Skeletal muscle cell (primary cell): ENCODE measurements around the gene TFEC.
"Not testable (repeated sequence)": the region's sequence is repeated elsewhere in the genome, so short reads cannot be mapped to it uniquely, and the experiment has no call there.

Experiments
- DNase-seq: peaks from one replicate; pipeline ENCODE4 v3.0.0-alpha.2; 2010; ENCODE audit warnings: low read depth
- H3K4me3 ChIP-seq: 2 replicates; pipeline ENCODE4 v1.5.1; 2011; ENCODE audit warnings: low read depth, mild to moderate bottlenecking, control low read depth, low read length, moderate library complexity

The TFEC gene, protein sequence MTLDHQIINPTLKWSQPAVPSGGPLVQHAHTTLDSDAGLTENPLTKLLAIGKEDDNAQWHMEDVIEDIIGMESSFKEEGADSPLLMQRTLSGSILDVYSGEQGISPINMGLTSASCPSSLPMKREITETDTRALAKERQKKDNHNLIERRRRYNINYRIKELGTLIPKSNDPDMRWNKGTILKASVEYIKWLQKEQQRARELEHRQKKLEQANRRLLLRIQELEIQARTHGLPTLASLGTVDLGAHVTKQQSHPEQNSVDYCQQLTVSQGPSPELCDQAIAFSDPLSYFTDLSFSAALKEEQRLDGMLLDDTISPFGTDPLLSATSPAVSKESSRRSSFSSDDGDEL

DNA sequence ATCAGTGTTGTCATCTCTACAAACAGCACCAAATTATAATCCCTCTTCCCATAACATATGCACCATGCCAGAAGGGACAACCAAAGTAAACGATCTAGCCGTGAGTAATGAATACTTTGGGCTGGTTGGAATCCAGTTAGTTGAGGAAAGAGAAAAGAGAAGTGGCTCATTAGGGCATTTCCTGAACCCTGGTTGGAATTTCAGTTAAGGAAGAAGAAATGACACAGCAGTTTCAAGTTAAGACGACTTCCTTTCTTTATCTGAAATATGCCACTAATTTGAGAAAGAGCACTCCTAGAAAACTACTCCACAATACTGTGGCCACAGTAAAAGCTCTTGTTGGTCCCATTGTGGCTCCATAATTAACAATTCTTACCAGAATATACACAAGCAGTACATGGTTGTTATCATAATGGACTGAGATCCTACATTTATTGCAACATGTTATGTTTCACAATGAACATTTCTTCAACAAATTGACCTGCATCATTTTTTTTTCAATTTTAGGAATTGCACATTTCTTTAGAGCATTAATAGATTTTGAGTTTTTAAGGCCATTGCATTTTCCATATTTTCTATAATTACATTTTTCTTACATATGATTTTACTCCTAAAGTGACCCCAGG, at the start of gene TFEC:
Gene TFEC (minus strand): TSS at position 113 of the 626 bp plus-strand sequence. CDS start 46,322 bp downstream, outside the sequence.
- DNase-seq, result no peak
- H3K4me3 ChIP-seq, result no peak within 1 kb of the TSS

GRCh38 chr7:116075351-116076145, 45.0 kb upstream of the TFEC start:
- no peak overlapping the region for H3K4me3 ChIP-seq
- DNase-seq, result peak; percentile 3

GRCh38 chr7:116071629-116072028, 41.1 kb upstream of the TFEC start:
- no peak for DNase-seq
- no peak overlapping the region for H3K4me3 ChIP-seq

DNA sequence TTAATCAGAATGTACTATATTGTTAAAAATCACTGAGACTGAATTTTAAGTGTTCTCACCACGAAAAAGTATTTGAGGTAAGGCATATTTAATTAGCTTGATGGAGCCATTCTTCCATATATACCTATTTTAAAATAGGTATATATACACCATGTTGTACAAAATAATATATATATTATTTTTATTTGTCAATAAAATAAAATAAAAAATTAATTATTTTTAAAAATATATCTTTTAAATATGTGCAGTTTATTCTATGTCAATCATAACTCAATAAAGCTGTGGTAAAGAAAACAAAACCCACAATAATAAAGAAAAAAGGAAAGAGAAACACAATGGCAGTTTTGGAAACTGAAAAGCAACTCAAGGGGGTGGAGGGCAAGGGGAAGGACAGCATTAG, 33.6 kb upstream of the TFEC start:
- no peak for DNase-seq
- no peak overlapping the region for H3K4me3 ChIP-seq

DNA sequence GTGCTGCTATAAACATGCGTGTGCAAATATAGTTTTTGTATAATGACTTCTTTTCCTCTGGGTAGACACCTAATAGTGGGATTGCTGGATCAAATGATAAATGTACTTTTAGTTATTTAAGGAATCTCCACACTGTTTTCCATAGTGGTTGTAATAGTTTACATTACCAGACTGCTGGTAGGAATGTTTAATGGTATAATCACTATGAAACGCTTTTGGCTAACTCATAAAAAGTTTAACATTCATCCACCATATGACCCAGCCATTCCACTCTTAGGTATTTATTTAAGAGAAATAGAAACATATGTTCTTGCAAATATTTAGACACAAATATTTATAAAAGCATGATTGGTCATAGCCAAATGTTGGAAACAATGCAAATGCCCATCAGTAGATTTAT, 32.1 kb upstream of the TFEC start:
- no peak for DNase-seq
- no peak overlapping the region for H3K4me3 ChIP-seq

- no peak for DNase-seq
- H3K4me3 ChIP-seq, result no peak overlapping the region
Measured at GRCh38 chr7:116052006-116052405, 21.4 kb upstream of the TFEC start.

DNA sequence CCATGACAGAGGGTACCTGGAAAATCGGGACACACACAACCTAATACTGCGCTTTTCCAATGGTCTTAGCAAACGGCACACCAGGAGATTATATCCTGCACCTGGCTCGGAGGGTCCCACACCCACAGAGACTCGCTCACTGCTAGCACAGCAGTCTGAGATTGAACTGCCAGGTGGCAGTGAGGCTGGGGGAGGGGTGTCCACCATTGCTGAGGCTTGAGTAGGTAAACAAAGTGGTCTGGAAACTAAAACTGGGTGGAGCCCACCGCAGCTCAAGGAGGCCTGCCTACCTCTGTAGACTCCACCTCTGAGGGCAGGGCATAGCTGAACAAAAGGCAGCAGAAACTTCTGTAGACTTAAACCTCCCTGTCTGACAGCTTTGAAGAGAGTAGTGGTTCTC, 16.7 kb upstream of the TFEC start:
- H3K4me3 ChIP-seq, DNase-seq: not testable (repeated sequence)

GRCh38 chr7:116045532-116045931, 15.0 kb upstream of the TFEC start:
- DNase-seq, result no peak
- H3K4me3 ChIP-seq, result no peak overlapping the region

- no peak for DNase-seq
- no peak overlapping the region for H3K4me3 ChIP-seq
Measured at GRCh38 chr7:116041615-116042014, 11.1 kb upstream of the TFEC start.

- H3K4me3 ChIP-seq, result no peak overlapping the region
- no peak for DNase-seq
Measured at GRCh38 chr7:116037401-116037800, 6.8 kb upstream of the TFEC start.

GRCh38 chr7:116034411-116034810, 3.8 kb upstream of the TFEC start:
- H3K4me3 ChIP-seq, result no peak overlapping the region
- no peak for DNase-seq

DNA sequence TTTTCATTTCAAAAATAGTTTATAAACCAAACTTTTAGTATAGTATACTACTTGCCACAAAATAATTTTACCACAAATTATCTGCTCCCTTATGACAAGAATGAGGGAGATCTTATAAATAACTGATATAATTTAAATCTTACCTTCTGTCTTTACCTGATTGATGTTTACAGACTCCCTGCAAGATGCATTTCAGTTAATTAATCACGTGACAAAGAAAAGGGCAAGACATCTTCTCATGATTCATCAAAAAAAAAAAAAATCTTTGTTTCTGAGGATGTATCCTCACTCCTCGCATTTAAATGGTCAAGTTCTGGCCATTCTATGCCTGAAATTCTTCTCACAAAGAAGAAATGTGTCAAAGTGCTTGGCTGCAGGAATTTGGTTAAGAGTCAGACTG, 2.3 kb upstream of the TFEC start:
- no peak overlapping the region for H3K4me3 ChIP-seq
- no peak for DNase-seq

GRCh38 chr7:116028787-116029186, 1.8 kb downstream of the TFEC start:
- no peak for DNase-seq
- no peak overlapping the region for H3K4me3 ChIP-seq

- H3K4me3 ChIP-seq, result no peak overlapping the region
- DNase-seq, result no peak
Measured at GRCh38 chr7:116027786-116028185, 2.8 kb downstream of the TFEC start.

GRCh38 chr7:116024826-116025809, 5.4 kb downstream of the TFEC start:
- peak; percentile 27 for DNase-seq

GRCh38 chr7:116021237-116021636, 9.3 kb downstream of the TFEC start:
- DNase-seq, result no peak
- no peak overlapping the region for H3K4me3 ChIP-seq

More at GRCh38 chr7:116024826-116025809, 5.4 kb downstream of the TFEC start:
- H3K4me3 ChIP-seq, result no peak overlapping the region

- no peak overlapping the region for H3K4me3 ChIP-seq
- no peak for DNase-seq
Measured at GRCh38 chr7:116018731-116019130, 11.8 kb downstream of the TFEC start.

DNA sequence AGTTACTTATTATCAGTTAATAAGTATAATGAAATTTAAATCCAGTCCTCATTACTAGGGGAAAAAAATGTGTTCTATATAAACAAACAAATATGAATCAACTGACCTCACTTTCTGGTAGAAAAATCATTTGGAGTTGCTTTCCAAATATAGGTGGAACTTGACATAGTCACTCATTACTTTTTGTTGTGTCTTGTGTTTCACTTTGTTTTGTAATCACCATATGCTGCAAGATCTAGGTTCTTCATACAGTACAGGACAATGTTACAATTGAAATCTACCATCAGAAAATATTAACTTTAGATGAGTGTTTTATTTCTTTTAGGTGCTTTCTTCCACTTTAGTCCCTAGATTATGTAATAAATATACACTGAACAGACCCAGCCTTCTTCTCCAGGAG, 16.9 kb downstream of the TFEC start:
- no peak overlapping the region for H3K4me3 ChIP-seq
- no peak for DNase-seq

DNA sequence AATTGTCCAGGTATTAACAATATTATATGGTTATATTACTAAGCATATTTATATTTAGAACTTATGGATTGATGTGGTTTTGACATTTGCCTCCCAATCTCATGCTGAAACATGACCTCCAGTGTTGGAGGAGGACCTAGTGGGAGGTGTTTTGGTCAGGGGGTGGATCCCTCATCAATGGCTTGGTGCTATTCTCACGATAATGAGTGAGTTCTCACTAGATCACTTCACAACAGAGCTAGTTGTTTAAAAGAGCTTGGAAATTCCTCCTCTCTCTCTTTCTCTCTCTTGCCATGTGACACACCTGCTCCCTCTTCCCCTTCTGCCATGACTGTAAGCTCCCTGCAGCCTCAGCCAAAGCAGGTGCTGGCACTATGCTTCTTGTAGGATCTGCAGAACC, 19.0 kb downstream of the TFEC start:
- DNase-seq, result no peak
- H3K4me3 ChIP-seq, result no peak overlapping the region
